DMS114 treated with DMSO at 0.1 percent for 48 hours (cell line): ENCODE measurements around the gene ATP6AP1.

Source experiments
- DNase-seq: peaks from one replicate; lab custom pipeline; 2025; ENCODE audit not compliant: unreplicated experiment; lab: John Stamatoyannopoulos, UW

ATP6AP1 gene

GRCh38 chrX:154430479-154430878 is 2.0 kb downstream of the ATP6AP1 start:
- DNase-seq: no peak

- DNase-seq: no peak
Measured at GRCh38 chrX:154430916-154431315, 2.4 kb downstream of the ATP6AP1 start.

- DNase-seq: no peak
Measured at GRCh38 chrX:154431341-154431740, 2.9 kb downstream of the ATP6AP1 start.

- DNase-seq: no peak
Measured at GRCh38 chrX:154432210-154432609, 3.7 kb downstream of the ATP6AP1 start.

GRCh38 chrX:154433605-154434004 is 5.1 kb downstream of the ATP6AP1 start:
- no peak for DNase-seq

- DNase-seq: no peak
Measured at GRCh38 chrX:154434394-154435168, 6.1 kb downstream of the ATP6AP1 start.

GRCh38 chrX:154435171-154435733 is 6.8 kb downstream of the ATP6AP1 start:
- DNase-seq: no peak

GRCh38 chrX:154436374-154436982 is 8.0 kb downstream of the ATP6AP1 start:
- no peak for DNase-seq

- DNase-seq: no peak
Measured at GRCh38 chrX:154436983-154437752, 8.7 kb downstream of the ATP6AP1 start, which contains the start of gene GDI1. Gene GDI1, plus strand, starts transcription at chrX:154437154. Its CDS starts 101 bp downstream, at chrX:154437255.

GRCh38 chrX:154437971-154438893 is 9.8 kb downstream of the ATP6AP1 start:
- DNase-seq: no peak

GRCh38 chrX:154439841-154440240 is 11.4 kb downstream of the ATP6AP1 start:
- no peak for DNase-seq

- DNase-seq: no peak
Measured at GRCh38 chrX:154440623-154441357, 12.3 kb downstream of the ATP6AP1 start.

- DNase-seq: no peak
Measured at GRCh38 chrX:154441564-154441963, 13.1 kb downstream of the ATP6AP1 start.

GRCh38 chrX:154441984-154442707 is 13.7 kb downstream of the ATP6AP1 start:
- no peak for DNase-seq

- DNase-seq: no peak
Measured at GRCh38 chrX:154443479-154443910, 15.0 kb downstream of the ATP6AP1 start.

GRCh38 chrX:154443992-154444754 is 15.7 kb downstream of the ATP6AP1 start, which contains the start of gene FAM50A:
Gene FAM50A, plus strand, starts transcription at chrX:154444141. Its CDS starts 95 bp downstream, at chrX:154444236.
- DNase-seq: no peak

- no peak for DNase-seq
Measured at GRCh38 chrX:154444755-154445246, 16.3 kb downstream of the ATP6AP1 start.

- DNase-seq: no peak
Measured at GRCh38 chrX:154445776-154446175, 17.3 kb downstream of the ATP6AP1 start.
